H9 (cell line): Measurements from ENCODE around the gene NTRK2. TPM values are rescaled to one million over a fixed set of nuclear protein-coding genes. Genes with fewer than 3 reads are reported as not detected.

Source experiments
- DNase-seq: peaks from one replicate; pipeline ENCODE4 v3.0.0-alpha.2; 2017
- H2AFZ ChIP-seq: one replicate; pipeline ENCODE4 v1.6.1; 2013; ENCODE audit warnings: mild to moderate bottlenecking, low read length, control low read depth, moderate library complexity
- H2AK5ac ChIP-seq: 2 replicates; pipeline ENCODE4 v1.6.1; 2013; ENCODE audit warnings: low read length, control low read depth, mixed read lengths; ENCODE audit not compliant: insufficient read length
- H2BK120ac ChIP-seq: one replicate; pipeline ENCODE4 v1.6.1; 2013; ENCODE audit warnings: low read depth, mild to moderate bottlenecking, low read length, control low read depth, inconsistent platforms; ENCODE audit not compliant: poor library complexity, severe bottlenecking
- H2BK12ac ChIP-seq: 2 replicates; pipeline ENCODE4 v1.6.1; 2013; ENCODE audit warnings: low read length, control low read depth, mixed read lengths, low read depth; ENCODE audit not compliant: insufficient read length
- H2BK15ac ChIP-seq: 2 replicates; pipeline ENCODE4 v1.6.1; 2013; ENCODE audit warnings: low read depth, low read length, control low read depth
- H2BK20ac ChIP-seq: one replicate; pipeline ENCODE4 v1.6.1; 2013; ENCODE audit warnings: low read depth, mild to moderate bottlenecking, low read length, control low read depth, inconsistent platforms; ENCODE audit not compliant: poor library complexity, severe bottlenecking
- H2BK5ac ChIP-seq: 2 replicates; pipeline ENCODE4 v1.6.1; 2013; ENCODE audit warnings: low read length, control low read depth, mixed read lengths; ENCODE audit not compliant: insufficient read length
- H3K14ac ChIP-seq: 2 replicates; pipeline ENCODE4 v1.6.1; 2013; ENCODE audit warnings: low read length, control low read depth; ENCODE audit not compliant: insufficient read depth
- H3K18ac ChIP-seq: 2 replicates; pipeline ENCODE4 v1.6.1; 2013; ENCODE audit warnings: low read depth, mild to moderate bottlenecking, mixed read lengths, low read length, control low read depth; ENCODE audit not compliant: insufficient read length
- H3K23ac ChIP-seq: 2 replicates; pipeline ENCODE4 v1.6.1; 2013; ENCODE audit warnings: low read length, control low read depth, mixed read lengths, low read depth; ENCODE audit not compliant: insufficient read length
- H3K23me2 ChIP-seq: 2 replicates; pipeline ENCODE4 v1.6.1; 2013; ENCODE audit warnings: low read depth, mild to moderate bottlenecking, mixed read lengths, low read length, control low read depth; ENCODE audit not compliant: insufficient read length, poor library complexity, severe bottlenecking
- H3K27ac ChIP-seq: 2 replicates; pipeline ENCODE4 v1.5.1; 2013; ENCODE audit warnings: low read length, control low read depth, mixed read lengths, low read depth; ENCODE audit not compliant: insufficient read length
- H3K27me3 ChIP-seq: 2 replicates; pipeline ENCODE4 v1.6.1; 2013; ENCODE audit warnings: low read length, control low read depth, inconsistent platforms; ENCODE audit not compliant: insufficient read depth
- H3K4ac ChIP-seq: 2 replicates; pipeline ENCODE4 v1.6.1; 2013; ENCODE audit warnings: low read depth, mild to moderate bottlenecking, control low read depth, inconsistent platforms, low read length, moderate library complexity
- H3K4me1 ChIP-seq: 2 replicates; pipeline ENCODE4 v1.6.1; 2013; ENCODE audit warnings: low read length, control low read depth, inconsistent platforms; ENCODE audit not compliant: insufficient read depth
- H3K4me2 ChIP-seq: 2 replicates; pipeline ENCODE4 v1.6.1; 2013; ENCODE audit warnings: low read length, control low read depth, mixed read lengths; ENCODE audit not compliant: insufficient read length, insufficient read depth
- H3K56ac ChIP-seq: 2 replicates; pipeline ENCODE4 v1.6.1; 2013; ENCODE audit warnings: low read depth, mild to moderate bottlenecking, mixed read lengths, low read length, control low read depth; ENCODE audit not compliant: insufficient read length
- H3K79me1 ChIP-seq: 2 replicates; pipeline ENCODE4 v1.6.1; 2013; ENCODE audit warnings: low read depth, mild to moderate bottlenecking, moderate library complexity, low read length, control low read depth, inconsistent platforms; ENCODE audit not compliant: insufficient read depth, poor library complexity, severe bottlenecking
- H3K79me2 ChIP-seq: 2 replicates; pipeline ENCODE4 v1.6.1; 2013; ENCODE audit warnings: low read length, control low read depth, inconsistent platforms; ENCODE audit not compliant: insufficient read depth
- H3K9ac ChIP-seq: 2 replicates; pipeline ENCODE4 v1.6.1; 2013; ENCODE audit warnings: low read length, control low read depth, mixed read lengths; ENCODE audit not compliant: insufficient read length; ENCODE audit errors: extremely low read depth
- H3K9me3 ChIP-seq: one replicate; pipeline ENCODE4 v1.6.1; 2013; ENCODE audit warnings: low read depth, low read length, inconsistent platforms; ENCODE audit not compliant: control insufficient read depth
- H3T11ph ChIP-seq: one replicate; pipeline ENCODE4 v1.6.1; 2013; ENCODE audit warnings: mild to moderate bottlenecking, low read length, control low read depth, inconsistent platforms
- H4K20me1 ChIP-seq: one replicate; pipeline ENCODE4 v1.6.1; 2013; ENCODE audit not compliant: control insufficient read depth, insufficient read length, insufficient read depth
- H4K5ac ChIP-seq: 2 replicates; pipeline ENCODE4 v1.6.1; 2013; ENCODE audit warnings: low read depth, mild to moderate bottlenecking, mixed read lengths, low read length, control low read depth; ENCODE audit not compliant: insufficient read length
- H4K8ac ChIP-seq: replicated peaks from 2 replicates; pipeline ENCODE4 v1.6.1; 2013; ENCODE audit warnings: low read length, control low read depth, mixed read lengths, low read depth; ENCODE audit not compliant: insufficient read length
- H4K91ac ChIP-seq: 2 replicates; pipeline ENCODE4 v1.6.1; 2013; ENCODE audit warnings: low read depth, mild to moderate bottlenecking, moderate library complexity, mixed read lengths, low read length, control low read depth; ENCODE audit not compliant: insufficient read length
- H3K27ac Mint-ChIP-seq, 3 experiments: 2 replicates in 2 of 3; 3 replicates in 1 of 3; pipeline ENCODE4 v1.8.0; 2020 to 2021; ENCODE audit warnings: mixed read lengths in 3 of 3, mild to moderate bottlenecking in 1 of 3, moderate library complexity in 1 of 3
- H3K27me3 Mint-ChIP-seq: 2 replicates; pipeline ENCODE4 v1.8.0; 2021; ENCODE audit warnings: low read depth, mild to moderate bottlenecking, moderate library complexity, mixed read lengths
- H3K36me3 Mint-ChIP-seq, 3 experiments: 2 replicates in 2 of 3; 3 replicates in 1 of 3; pipeline ENCODE4 v1.8.0; 2020 to 2021; ENCODE audit warnings: low read depth in 3 of 3, mixed read lengths in 3 of 3; ENCODE audit not compliant: insufficient read depth in 1 of 3
- H3K4me1 Mint-ChIP-seq, 2 experiments: 2 replicates each; pipeline ENCODE4 v1.8.0; 2020; ENCODE audit warnings: mixed read lengths in 2 of 2
- H3K4me3 Mint-ChIP-seq, 2 experiments: 2 replicates in 1 of 2; 3 replicates in 1 of 2; pipeline ENCODE4 v1.8.0; 2020 to 2021; ENCODE audit warnings: mild to moderate bottlenecking in 2 of 2, mixed read lengths in 2 of 2, moderate library complexity in 1 of 2
- H3K9me3 Mint-ChIP-seq, 2 experiments: 2 replicates in 1 of 2; 3 replicates in 1 of 2; pipeline ENCODE4 v1.8.0; 2020; ENCODE audit warnings: mild to moderate bottlenecking in 2 of 2, mixed read lengths in 2 of 2, moderate library complexity in 1 of 2
- WGBS: extraction: QIAGEN DNeasy Blood & Tissue Kit; methylation state at CpG from one replicate; pipeline ENCODE4 v1.1.7; 2013; ENCODE audit warnings: missing lambda C conversion rate, low lambda C conversion rate, mixed read lengths; ENCODE audit not compliant: insufficient read length; ENCODE audit errors: extremely low coverage; 5-methylcytosine and 5-hydroxymethylcytosine counted together
- total RNA-seq: library from RNA; stranded (reverse); gene quantifications from 2 replicates; pipeline ENCODE4 v1.2.1, GENCODE V29; 2021
- TF ChIP-seq, protein P1 (sequence below): fragments of 200-600 bp; sonication (generic); conservative IDR thresholded peaks from 3 replicates; pipeline ENCODE4 v1.8.0; 2021; ENCODE audit warnings: antibody characterized with exemption, mild to moderate bottlenecking

The NTRK2 gene
- total RNA-seq, 1 experiment from 2014 or later = 0.02 TPM

- no CpG with 5 or more reads among the region's 2 CpGs for WGBS
- no peak overlapping the region for H3K4ac ChIP-seq
- TF ChIP-seq, protein P1, sequence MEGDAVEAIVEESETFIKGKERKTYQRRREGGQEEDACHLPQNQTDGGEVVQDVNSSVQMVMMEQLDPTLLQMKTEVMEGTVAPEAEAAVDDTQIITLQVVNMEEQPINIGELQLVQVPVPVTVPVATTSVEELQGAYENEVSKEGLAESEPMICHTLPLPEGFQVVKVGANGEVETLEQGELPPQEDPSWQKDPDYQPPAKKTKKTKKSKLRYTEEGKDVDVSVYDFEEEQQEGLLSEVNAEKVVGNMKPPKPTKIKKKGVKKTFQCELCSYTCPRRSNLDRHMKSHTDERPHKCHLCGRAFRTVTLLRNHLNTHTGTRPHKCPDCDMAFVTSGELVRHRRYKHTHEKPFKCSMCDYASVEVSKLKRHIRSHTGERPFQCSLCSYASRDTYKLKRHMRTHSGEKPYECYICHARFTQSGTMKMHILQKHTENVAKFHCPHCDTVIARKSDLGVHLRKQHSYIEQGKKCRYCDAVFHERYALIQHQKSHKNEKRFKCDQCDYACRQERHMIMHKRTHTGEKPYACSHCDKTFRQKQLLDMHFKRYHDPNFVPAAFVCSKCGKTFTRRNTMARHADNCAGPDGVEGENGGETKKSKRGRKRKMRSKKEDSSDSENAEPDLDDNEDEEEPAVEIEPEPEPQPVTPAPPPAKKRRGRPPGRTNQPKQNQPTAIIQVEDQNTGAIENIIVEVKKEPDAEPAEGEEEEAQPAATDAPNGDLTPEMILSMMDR = no peak
These were observed 129.7 kb downstream of the NTRK2 start for GRCh38 chr9:84799251-84799650.

More at GRCh38 chr9:84799251-84799650, 129.7 kb downstream of the NTRK2 start:
- no peak for DNase-seq
- Mint-ChIP-seq H3K4me3 (no peak overlapping the region), H3K4me1 (no peaks in the 10 kb centered on the region), H3K27me3 (no peaks in the 10 kb centered on the region), H3K9me3 (no peaks in the 10 kb centered on the region), H3K27ac (no peak overlapping the region), H3K36me3 (no peaks in the 10 kb centered on the region; a peak in 1 of 7 replicates)
- Histone ChIP-seq H2AK5ac (no peak overlapping the region), H3K27me3 (no peaks in the 10 kb centered on the region), H3K23ac (no peak overlapping the region), H2BK5ac (no peak overlapping the region), H4K8ac (no peak overlapping the region), H3K14ac (no peak overlapping the region), H3K4me2 (no peak overlapping the region), H2BK15ac (no peak overlapping the region), H3K79me2 (no peaks in the 10 kb centered on the region), H4K91ac (no peak overlapping the region), H3K9ac (no peak overlapping the region), H4K20me1 (no peaks in the 10 kb centered on the region), H3K4me1 (no peaks in the 10 kb centered on the region), H2BK120ac (no peak overlapping the region), H4K5ac (no peak overlapping the region), H3K18ac (no peak overlapping the region), H3K9me3 (no peaks in the 10 kb centered on the region), H3K23me2 (no peaks in the 10 kb centered on the region), H2BK12ac (no peak overlapping the region), H3T11ph (no peak overlapping the region), H3K79me1 (no peaks in the 10 kb centered on the region), H3K56ac (no peak overlapping the region), H2AFZ (no peak overlapping the region), H2BK20ac (no peak overlapping the region), H3K27ac (no peak overlapping the region)
